ENCODE results near the gene TEX48. TPM values are rescaled to one million over a fixed set of nuclear protein-coding genes. Genes with fewer than 3 reads are reported as not detected.

The TEX48 gene
- total and polyA plus RNA-seq, 7 donors: not detected

DNA sequence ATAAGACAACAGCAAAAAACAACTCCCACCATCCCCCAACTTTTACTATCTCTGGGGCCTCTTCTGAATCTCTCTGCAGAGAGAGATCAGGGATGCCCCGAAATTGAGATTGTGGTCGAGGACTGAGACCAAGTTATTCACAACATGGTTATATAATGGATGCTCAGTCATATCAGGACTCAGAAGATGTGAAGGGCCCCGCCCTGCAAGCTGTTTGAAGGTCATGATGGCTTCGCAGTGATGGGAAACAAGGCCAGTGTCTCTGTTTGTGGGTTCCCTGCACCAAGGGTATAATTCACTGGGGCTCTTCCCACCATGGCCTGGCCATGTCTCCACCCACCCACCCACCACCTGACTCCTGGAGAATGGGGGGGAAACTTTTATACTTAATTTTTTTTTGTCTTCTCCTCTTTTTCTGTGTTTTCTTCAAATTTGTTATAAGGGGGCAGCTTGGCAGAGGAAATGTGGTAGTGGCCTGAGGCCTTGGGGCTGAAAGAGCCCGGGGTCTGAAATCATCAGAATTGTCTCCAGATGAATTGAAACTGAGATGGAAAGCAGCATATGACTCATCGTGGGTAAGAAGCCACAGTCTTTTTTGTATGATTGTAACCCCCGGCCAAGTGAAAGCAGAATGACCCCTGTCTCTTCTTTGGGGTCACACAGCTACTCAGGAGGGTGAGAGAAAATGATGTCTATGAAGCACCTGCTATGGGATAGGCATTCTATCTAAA, 15.0 kb upstream of the TEX48 start:
- intact Hi-C loops (cut with DNase I): no loop called here

DNA sequence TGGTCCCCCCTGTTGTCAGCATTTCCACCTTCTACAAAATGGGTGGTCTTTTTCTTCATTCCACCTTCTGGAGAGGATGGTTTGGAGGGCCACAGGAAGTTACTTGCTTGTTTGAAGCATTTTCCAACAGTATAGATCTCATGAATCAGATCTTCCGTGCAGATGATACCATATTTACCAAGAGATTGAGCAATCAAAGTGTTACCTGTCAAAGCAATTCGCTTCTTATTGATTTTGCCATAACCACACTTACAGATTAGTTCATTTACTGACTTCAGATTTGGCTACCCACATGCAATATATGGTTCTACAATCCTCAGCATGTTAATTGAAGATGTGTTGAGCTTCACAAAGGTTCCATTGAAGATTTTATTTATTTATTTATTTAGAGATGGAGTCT, 14.0 kb upstream of the TEX48 start:
- Histone ChIP-seq H3K9me3 (no peaks in the 10 kb centered on the region), H3K4me1 (no peaks in the 10 kb centered on the region), H3K27me3 (ENCODE audit: insufficient read depth in 3 of 3, low read length in 2 of 3) (no peaks in the 10 kb centered on the region), H3K4me3 (no peak overlapping the region), H3K27ac (no peak overlapping the region), H3K36me3 (ENCODE audit: insufficient read depth in 1 of 2, low read depth in 1 of 2) (no peaks in the 10 kb centered on the region)
- intact Hi-C loops (cut with DNase I): no loop called here
- DNase-seq (no peak), ATAC-seq (no peak)
- 81 to 88% (median 85%) methylated on average over 2 of the region's 2 CpGs for WGBS, 3 donors
- TF ChIP-seq, protein P1, sequence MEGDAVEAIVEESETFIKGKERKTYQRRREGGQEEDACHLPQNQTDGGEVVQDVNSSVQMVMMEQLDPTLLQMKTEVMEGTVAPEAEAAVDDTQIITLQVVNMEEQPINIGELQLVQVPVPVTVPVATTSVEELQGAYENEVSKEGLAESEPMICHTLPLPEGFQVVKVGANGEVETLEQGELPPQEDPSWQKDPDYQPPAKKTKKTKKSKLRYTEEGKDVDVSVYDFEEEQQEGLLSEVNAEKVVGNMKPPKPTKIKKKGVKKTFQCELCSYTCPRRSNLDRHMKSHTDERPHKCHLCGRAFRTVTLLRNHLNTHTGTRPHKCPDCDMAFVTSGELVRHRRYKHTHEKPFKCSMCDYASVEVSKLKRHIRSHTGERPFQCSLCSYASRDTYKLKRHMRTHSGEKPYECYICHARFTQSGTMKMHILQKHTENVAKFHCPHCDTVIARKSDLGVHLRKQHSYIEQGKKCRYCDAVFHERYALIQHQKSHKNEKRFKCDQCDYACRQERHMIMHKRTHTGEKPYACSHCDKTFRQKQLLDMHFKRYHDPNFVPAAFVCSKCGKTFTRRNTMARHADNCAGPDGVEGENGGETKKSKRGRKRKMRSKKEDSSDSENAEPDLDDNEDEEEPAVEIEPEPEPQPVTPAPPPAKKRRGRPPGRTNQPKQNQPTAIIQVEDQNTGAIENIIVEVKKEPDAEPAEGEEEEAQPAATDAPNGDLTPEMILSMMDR (IDR thresholded peaks at IDR 0.05): no peak

More for the DNA sequence above, 15.0 kb upstream of the TEX48 start:
- Histone ChIP-seq H3K9me3 (no peaks in the 10 kb centered on the region), H3K36me3 (ENCODE audit: insufficient read depth in 1 of 2, low read depth in 1 of 2) (no peaks in the 10 kb centered on the region), H3K4me1 (no peaks in the 10 kb centered on the region), H3K4me3 (no peak overlapping the region), H3K27ac (no peak overlapping the region), H3K27me3 (ENCODE audit: insufficient read depth in 3 of 3, low read length in 2 of 3) (no peaks in the 10 kb centered on the region)
- WGBS, 3 donors: 80 to 87% (median 86%) methylated on average over 7 of the region's 7 CpGs
- no peak for DNase-seq
- no peak for ATAC-seq
- TF ChIP-seq, protein P1 (IDR thresholded peaks at IDR 0.05): no peak

DNA sequence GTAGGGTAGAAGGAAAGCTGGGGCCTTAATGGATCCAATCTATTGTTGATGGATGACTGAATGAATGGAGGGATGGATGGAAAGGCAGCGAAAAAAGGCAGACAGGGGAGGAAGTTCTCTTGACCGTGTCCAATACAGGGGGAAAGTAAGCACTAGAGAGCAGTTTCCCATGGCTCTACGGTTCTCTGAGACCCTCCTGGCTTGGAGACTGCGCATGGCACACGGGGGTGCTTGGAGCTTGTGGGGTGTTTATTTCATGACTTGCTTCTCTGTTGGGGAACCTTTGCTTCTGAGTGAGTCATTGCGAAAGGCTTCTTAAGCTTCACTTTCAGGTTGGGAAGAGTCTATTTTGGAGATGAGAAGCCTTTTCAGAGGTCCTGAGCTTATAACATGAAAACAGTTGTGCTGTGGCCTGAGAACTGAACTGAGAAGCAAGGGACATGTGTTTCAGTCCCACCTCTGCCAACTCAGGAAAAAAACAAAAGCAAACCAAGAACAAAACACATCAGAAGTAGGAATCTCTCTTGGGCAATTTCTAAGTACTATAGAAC, 12.8 kb upstream of the TEX48 start:
- no peak for ATAC-seq

DNA sequence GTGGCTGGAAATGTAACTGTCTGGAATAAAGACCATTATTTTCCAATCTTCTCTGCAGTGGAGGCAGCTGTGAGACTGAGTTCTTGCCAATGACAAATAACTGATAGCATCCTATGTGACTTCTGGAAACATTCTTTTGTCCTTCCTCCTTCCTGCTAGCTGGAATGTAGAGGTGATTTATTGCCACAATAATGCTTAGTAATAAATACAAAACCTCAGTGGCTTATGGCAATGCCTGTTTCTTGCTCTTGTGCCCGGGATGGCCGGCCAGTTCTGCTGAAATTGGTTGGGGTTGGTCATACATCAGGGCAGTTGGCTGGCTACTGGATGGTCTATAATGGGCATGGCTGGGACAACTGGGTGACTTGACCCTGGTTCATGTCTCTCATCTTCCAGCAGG, 12.2 kb upstream of the TEX48 start:
- intact Hi-C loops (cut with DNase I): no loop called here
- no peak overlapping the region for H3K27ac ChIP-seq
- TF ChIP-seq, protein P1 (IDR thresholded peaks at IDR 0.05): no peak
- 17 to 36% (median 35%) methylated on average over 2 of the region's 2 CpGs for WGBS, 3 donors
- ATAC-seq: no peak
- H3K27me3 ChIP-seq (ENCODE audit: insufficient read depth in 3 of 3, low read length in 2 of 3): no peaks in the 10 kb centered on the region
- no peaks in the 10 kb centered on the region for H3K4me1 ChIP-seq
- H3K9me3 ChIP-seq: no peaks in the 10 kb centered on the region
- H3K4me3 ChIP-seq: no peak overlapping the region
- DNase-seq: no peak
- H3K36me3 ChIP-seq (ENCODE audit: insufficient read depth in 1 of 2, low read depth in 1 of 2): no peaks in the 10 kb centered on the region

More for the DNA sequence above, 12.8 kb upstream of the TEX48 start:
- Histone ChIP-seq H3K9me3 (no peaks in the 10 kb centered on the region), H3K36me3 (ENCODE audit: insufficient read depth in 1 of 2, low read depth in 1 of 2) (no peaks in the 10 kb centered on the region), H3K4me3 (no peak overlapping the region), H3K27ac (no peak overlapping the region), H3K27me3 (ENCODE audit: insufficient read depth in 3 of 3, low read length in 2 of 3) (no peaks in the 10 kb centered on the region), H3K4me1 (no peaks in the 10 kb centered on the region)
- TF ChIP-seq, protein P1 (IDR thresholded peaks at IDR 0.05): no peak
- 85 to 90% (median 87%) methylated on average over 6 of the region's 6 CpGs for WGBS, 3 donors
- no peak for DNase-seq
- intact Hi-C loops (cut with DNase I): no loop called here
